Effector CD8-positive, alpha-beta T cell (primary cell): ENCODE data around the gene PSMD2.

Experiments used
- DNase-seq: peaks from one replicate; lab custom pipeline; 2025; lab: John Stamatoyannopoulos, UW

The PSMD2 gene

GRCh38 chr3:184316792-184317191 is 17.8 kb downstream of the PSMD2 start:
- no peak for DNase-seq

- DNase-seq, result no peak
These were observed 18.2 kb downstream of the PSMD2 start for GRCh38 chr3:184317201-184317600.

GRCh38 chr3:184320104-184320445 is 21.0 kb downstream of the PSMD2 start:
- no peak for DNase-seq

GRCh38 chr3:184321666-184322065 is 22.6 kb downstream of the PSMD2 start:
- no peak for DNase-seq

GRCh38 chr3:184322731-184323487 is 23.9 kb downstream of the PSMD2 start:
- DNase-seq, result no peak

GRCh38 chr3:184323696-184324095 is 24.7 kb downstream of the PSMD2 start:
- no peak for DNase-seq

GRCh38 chr3:184325269-184325668 is 26.2 kb downstream of the PSMD2 start:
- DNase-seq, result no peak

GRCh38 chr3:184325715-184326369 is 26.8 kb downstream of the PSMD2 start:
- DNase-seq, result no peak

- no peak for DNase-seq
These were observed 28.1 kb downstream of the PSMD2 start for GRCh38 chr3:184327171-184327570.

GRCh38 chr3:184328516-184328915 is 29.5 kb downstream of the PSMD2 start:
- DNase-seq, result no peak

GRCh38 chr3:184332370-184333090 is 33.5 kb downstream of the PSMD2 start:
- no peak for DNase-seq

- no peak for DNase-seq
These were observed 34.1 kb downstream of the PSMD2 start for GRCh38 chr3:184333190-184333589.

GRCh38 chr3:184333700-184334099 is 34.7 kb downstream of the PSMD2 start:
- DNase-seq, result no peak

- no peak for DNase-seq
These were observed 35.6 kb downstream of the PSMD2 start for GRCh38 chr3:184334470-184335158.

GRCh38 chr3:184335291-184335660 is 36.2 kb downstream of the PSMD2 start:
- no peak for DNase-seq

GRCh38 chr3:184335661-184336546 is 36.9 kb downstream of the PSMD2 start:
- peak; percentile 77 for DNase-seq

GRCh38 chr3:184336547-184337398 is 37.7 kb downstream of the PSMD2 start:
- no peak for DNase-seq

GRCh38 chr3:184337399-184337714 is 38.3 kb downstream of the PSMD2 start, which contains the start of gene FAM131A:
Gene FAM131A, plus strand, starts transcription at chr3:184337600. Its CDS starts 31 bp downstream, at chr3:184337631.
- DNase-seq, result no peak

- no peak for DNase-seq
These were observed 38.9 kb downstream of the PSMD2 start for GRCh38 chr3:184337981-184338380.

- DNase-seq, result peak; percentile 16
These were observed 39.5 kb downstream of the PSMD2 start for GRCh38 chr3:184338511-184338945.
